HS-27A (cell line): ENCODE measurements around the gene GJB2.

Experiments used
- DNase-seq: peaks from one replicate; pipeline ENCODE4 v3.0.0-alpha.2; 2012; ENCODE audit warnings: low read depth, missing footprints

Gene GJB2

DNA sequence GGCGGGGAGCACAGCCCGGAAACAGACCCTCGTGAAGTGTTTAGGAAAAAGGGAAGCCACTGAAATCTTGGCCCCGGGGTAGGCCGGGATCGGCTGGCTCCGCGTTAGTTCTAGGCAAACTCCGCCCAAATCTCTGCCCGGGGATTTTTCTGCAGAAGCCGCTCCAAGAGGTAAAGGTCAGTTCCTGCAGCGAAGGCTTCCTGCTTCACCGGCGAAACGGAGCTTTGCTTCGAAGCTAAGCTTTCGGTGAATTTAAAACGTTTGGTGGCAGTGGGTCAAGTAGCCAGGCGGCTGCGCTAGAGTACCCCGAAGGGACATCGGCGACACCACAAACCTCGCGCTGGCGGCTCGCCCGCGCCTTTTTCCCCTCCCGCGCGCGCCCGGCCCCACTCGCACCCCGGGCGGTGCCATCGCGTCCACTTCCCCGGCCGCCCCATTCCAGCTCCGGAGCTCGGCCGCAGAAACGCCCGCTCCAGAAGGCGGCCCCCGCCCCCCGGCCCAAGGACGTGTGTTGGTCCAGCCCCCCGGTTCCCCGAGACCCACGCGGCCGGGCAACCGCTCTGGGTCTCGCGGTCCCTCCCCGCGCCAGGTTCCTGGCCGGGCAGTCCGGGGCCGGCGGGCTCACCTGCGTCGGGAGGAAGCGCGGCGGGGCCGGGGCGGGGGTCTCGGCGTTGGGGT lies 441 bp downstream of the GJB2 start:
- no peak for DNase-seq

DNA sequence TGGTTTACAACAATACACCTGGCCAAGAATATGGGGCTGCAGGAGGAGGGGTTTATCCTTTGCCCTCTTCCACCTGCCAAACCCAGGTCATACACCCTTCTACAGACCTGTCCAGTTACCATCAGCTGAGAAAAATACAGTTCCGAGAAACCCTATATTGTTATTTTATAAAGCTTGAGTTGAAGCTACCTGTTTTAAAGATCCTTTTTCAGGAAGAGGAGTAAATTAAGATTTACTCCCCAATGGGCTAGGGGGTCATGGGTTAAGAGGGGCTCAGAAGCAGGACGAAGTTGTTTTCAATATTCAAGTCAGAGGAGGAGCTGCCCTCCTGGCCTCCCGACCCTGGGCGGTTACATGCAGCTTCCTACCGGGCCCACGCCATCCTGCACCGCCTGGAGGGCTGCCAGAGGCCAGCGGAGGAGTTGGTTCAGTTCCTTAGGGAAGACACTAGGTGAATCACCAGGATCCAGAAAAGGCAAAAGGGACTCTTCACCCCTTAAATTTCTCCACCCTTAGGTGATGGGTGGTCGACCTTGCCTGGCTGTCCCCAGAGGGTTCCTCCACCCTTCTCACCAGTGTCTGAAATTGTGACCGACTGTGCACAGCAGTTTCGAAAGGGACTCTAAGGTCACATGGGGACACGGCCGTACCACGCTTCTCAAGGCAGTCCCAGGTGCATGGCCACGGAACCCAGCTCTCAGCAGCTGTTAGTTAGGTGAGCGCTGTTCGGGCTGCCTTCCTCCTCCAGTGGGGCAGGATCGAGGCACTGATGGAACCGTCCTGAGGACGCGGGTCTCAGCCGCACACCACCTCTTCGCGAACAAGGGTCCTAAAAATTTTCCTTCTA lies 1.2 kb downstream of the GJB2 start:
- no peak for DNase-seq

DNA sequence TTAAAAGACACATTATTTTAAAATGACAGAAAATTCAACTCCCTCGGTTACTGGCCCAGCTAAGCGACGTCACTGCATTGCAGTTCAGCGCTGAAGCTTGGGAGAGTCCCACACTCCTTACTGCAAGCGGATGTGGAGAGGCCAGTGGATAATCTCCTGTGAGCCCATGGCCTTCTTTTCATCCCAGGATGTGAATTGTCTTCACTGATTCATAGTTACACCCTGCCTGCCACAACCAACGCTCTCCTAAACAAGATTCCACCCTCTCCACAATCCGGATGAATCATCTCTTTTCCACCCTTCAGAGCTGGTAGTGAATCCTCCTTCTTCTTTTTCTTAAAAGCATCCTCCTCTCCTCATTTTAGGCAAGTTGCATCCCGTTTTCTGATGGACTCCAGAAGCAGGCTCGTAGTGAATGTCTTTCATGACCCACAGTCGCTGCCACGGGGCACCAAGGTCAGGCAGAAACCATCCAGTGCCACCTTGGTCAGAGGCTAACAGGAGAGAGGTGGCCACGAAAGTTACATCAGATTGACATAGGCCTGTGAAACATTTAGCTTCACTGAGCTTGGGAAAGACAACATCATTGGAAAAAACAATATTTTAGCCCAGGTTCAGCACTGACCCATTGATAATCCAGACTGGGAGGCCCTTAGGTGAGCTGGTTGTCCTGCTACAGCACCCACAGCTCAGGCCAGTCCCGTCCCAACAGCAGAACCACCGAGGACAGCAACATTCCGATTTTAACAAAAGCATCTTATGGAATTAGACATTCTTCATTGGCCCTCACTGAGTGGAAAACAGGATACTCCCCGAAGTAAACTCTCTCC lies 2.0 kb downstream of the GJB2 start:
- DNase-seq, result no peak

DNA sequence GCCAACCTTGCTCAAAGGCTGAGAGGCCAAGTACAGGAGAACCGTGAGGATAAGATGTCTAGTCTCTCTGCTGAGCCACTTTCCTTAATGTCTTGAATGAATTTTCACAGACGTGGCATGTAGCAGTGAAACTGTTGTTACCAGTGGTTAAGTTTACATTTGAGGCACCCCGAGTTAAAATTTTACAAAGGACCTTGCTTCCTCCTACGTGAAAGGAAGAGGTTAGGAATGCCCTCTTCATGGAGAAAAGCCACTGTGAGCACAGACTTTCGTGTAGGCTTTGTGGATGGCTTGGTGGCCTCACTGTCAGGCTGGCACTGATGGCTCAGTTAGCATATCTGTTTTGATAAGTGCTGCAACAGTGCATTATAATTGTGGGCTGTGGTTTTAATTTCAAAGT lies 2.7 kb downstream of the GJB2 start:
- DNase-seq, result no peak

DNA sequence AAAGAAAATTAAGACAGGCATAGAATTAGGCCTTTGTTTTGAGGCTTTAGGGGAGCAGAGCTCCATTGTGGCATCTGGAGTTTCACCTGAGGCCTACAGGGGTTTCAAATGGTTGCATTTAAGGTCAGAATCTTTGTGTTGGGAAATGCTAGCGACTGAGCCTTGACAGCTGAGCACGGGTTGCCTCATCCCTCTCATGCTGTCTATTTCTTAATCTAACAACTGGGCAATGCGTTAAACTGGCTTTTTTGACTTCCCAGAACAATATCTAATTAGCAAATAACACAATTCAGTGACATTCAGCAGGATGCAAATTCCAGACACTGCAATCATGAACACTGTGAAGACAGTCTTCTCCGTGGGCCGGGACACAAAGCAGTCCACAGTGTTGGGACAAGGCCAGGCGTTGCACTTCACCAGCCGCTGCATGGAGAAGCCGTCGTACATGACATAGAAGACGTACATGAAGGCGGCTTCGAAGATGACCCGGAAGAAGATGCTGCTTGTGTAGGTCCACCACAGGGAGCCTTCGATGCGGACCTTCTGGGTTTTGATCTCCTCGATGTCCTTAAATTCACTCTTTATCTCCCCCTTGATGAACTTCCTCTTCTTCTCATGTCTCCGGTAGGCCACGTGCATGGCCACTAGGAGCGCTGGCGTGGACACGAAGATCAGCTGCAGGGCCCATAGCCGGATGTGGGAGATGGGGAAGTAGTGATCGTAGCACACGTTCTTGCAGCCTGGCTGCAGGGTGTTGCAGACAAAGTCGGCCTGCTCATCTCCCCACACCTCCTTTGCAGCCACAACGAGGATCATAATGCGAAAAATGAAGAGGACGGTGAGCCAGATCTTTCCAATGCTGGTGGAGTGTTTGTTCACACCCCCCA lies 3.8 kb downstream of the GJB2 start:
- no peak for DNase-seq

DNA sequence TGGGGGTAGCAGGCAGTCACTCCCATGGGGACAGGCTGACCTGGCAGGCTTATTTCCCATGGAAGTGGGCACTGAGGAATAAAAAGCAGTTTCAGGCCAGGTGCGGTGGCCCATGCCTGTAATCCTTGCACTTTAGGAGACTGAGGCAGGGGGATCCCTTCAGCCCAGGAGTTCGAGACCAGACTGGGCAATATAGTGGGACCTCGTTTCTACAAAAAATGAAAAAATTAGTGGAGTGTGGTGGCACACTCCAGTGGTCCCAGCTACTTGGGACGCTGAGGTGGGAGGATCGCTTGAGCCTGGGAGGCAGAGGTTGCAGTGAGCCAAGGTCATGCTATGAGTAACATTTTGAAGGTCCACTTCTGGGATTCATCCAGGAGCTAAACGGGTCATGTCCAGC lies 6.0 kb downstream of the GJB2 start:
- DNase-seq, result no peak

DNA sequence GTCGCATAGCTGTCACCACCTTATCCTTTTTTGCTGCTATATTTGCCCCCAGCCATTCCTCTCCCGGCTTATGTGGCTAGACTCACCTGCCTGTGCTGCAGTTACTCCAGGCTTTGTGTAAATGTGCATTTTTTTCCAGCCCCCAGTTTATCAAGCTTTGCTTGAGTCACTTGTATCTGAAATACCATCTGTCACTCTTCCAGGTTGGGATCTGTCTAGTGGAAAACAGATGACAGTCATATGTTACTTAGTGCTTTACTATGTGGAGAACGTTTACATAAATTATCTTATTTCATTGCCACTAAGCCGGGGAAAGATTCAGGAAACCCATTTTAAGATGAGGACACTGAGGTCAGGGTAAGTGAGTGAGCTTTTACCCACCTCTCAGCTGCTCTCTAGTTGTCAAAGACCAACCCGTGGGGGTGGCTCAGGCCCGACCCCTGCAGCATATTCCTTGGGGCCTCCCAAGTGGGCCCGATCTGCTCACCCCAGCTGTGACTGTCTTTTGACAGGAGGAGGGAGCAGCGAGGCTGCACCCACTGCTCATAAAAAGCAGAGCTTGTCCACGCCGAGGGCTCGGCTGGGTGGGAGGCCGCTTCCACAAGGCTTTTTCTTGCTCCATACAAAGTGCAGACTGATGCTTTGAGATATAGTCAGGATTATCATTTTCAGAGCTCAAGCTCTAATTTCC lies 7.2 kb downstream of the GJB2 start:
- no peak for DNase-seq

DNA sequence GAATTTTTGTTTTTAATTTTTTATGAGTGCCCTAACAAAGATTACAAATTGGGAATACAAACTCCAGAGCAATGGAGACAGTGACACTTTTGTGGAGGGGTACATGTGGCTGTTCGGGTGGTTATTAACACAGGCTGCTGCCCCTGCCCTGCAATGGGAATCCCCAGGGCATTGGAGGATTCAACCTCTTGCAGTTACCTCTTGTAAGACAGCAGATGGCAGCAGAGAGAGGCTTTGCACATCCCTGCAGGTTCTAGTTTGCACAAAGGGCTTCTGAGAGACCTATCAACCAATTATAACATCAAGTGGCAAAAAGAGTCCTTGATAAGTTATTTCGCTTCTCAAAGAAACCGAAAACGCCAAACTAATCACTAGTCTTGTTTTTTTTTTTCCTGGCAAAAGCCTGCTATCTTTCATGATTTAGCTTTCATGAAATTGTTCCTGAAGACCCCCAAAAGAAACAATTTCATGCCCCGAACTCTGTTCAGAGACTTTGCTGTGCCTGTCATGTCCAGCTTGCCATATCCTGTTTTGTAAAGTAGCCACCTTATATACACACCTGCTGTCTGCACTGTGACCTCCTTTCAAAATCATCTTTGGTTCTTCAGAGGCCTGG lies 10.4 kb downstream of the GJB2 start:
- DNase-seq, result no peak

DNA sequence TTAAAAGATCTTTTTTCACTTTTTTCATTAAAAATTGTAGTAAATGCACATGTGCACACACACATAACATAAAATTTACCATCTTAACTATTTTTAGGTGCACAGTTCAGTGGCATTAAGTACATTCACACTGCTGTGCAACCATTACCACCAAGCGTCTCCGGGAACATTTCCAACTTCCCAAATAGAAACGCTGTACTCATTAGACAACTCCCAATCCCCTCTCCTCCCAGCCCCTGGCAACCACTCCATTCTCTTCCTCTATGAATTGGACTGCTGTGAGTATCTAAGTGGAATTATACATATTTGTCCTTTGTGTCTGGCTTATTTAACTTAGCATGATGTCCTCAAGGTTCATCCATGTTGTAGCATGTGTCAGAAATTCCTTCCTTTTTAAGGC lies 11.6 kb downstream of the GJB2 start:
- DNase-seq, result no peak

DNA sequence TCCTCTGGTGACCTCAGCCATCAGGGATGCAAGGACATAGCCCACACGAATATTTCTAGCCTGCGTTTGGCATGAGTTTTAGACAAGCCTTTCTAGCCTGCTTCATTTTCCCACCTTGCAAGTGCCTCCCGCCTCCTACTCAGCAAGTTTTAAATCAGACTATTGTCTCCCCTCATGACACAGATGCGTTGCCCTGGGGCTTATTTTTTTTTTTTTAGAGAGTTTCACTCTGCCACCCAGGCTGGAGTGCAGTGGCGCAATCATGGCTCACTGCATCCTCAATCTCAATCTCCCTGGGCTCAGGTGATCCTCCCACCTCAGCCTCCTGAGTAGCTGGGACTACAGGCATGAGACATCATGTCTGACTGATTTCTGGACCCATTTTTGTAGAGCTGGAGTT lies 14.6 kb downstream of the GJB2 start:
- no peak for DNase-seq

DNA sequence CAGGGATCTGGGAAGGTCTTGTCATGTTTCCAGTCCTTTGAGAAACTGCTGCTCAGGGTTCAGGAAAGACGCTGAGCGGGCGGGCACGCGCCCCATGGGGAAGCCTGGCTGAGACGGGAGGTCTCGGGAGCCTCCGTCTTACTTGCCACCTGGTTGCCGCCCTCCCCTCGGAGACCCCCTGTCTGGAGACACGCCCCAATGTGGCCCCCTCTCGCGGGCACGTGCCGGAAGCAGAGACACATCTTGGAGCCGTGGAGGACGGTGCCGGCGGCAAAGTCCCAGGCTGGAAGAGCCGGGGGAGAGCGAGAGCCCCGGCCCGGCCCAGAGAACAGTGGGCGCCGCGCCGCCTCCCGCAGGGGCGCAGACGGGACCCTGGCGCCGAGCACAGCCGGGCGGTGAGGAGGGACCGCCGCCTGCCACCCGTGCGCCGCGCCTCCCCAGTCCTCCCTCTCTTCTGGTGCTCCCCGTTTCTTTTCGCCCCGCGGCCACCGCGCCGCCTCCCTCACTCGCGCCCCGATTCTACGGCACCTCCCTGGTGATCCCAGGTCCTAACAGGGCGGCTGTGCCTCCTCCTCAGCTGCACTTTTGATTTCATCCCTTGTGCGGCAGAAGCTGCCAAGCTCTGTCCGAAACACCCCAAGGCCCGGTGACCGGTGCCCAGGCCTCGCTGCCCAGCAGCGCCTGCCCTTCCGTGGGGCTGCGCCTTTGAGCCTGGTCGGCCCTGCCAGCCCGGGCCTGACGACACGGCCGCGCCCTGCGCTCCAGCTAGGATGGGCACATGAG lies 15.5 kb downstream of the GJB2 start:
- no peak for DNase-seq

DNA sequence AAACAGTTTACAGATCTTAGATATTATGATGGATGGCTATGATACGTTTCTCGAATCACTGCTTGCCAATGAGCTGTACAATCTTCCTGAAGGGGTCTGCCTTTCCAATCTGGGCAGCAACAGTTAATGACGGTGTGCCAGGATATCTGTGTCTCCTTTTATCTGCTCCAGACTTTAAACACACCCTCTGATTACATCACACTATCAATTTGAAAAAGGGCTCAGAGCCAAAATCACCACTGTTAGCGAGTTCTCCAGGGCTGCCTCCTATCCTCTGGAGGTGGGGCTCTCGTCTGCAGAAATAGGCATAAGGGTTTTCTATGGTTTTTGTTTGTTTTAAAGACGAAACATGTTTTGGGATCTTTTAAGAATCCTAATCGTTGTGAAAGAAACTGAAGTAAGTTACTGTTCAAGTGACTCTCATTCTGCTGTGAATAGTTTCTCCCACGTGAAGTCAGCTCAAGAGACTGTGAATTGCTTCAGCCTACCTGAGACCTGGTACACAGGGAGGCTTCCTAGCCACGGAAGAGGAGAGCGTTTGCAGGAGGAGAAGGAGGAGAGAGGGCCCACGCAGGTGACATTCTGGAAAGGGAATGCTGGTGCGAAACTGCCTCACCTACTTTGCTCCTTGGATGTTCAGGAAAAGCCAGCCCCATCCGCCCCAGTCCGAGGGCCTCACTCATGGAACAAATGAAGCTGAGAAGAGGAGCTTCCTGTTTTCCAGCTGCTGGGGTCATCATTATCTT lies 16.7 kb downstream of the GJB2 start:
- DNase-seq, result no peak

DNA sequence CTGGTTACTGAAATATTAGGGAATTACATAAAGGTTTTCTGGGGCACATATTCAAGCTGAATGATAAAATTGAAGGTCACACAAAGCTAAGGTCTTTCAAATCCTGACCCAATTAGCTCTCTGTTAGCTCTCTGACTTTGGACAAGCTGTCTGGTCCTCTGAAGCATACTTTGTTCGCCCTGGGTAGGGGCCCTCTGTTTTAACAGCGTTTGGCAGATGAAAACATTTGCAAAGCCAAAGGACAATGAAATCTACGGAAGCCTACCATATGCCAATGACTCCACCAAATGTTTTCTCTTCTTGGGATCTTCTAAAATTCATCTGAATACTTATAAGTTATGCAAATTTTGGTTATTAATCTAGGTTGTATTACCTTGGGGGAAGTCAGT lies 17.3 kb downstream of the GJB2 start:
- no peak for DNase-seq

DNA sequence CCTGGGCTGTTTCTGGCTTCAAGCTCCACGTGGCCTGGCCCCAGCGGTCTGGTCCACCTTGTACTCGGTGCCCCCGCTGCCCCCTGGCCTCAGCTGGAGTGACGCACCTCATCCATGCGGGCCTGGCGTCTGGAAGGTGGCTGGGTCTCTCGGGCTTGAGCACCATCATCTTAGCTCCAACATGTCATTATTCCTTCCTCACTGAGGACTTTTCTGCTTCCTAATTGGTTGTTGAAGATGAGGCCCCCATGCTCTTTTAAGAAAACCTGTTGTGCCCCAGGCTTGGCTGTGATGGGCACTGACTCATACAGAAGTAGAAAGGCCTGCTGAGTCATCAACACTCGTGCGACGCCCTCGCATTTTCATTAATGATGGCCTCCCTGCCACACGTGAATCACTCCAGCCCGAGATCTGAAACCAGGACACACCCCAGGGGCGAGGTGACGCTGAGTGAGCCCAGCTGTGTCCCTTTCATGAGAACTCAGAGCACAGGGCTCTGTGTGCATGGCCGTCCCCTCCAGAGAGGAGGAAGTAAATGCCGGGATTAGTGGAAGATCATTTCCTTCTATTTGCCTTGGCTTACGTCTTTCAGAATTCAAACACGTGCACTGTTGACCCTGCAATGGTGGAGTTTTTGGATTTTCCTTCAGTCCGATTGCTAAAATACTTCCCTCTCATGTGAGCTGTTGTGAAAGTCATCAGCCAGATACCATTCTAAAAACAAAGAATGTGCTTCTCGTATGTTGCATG lies 17.9 kb downstream of the GJB2 start:
- DNase-seq, result peak; percentile 50

DNA sequence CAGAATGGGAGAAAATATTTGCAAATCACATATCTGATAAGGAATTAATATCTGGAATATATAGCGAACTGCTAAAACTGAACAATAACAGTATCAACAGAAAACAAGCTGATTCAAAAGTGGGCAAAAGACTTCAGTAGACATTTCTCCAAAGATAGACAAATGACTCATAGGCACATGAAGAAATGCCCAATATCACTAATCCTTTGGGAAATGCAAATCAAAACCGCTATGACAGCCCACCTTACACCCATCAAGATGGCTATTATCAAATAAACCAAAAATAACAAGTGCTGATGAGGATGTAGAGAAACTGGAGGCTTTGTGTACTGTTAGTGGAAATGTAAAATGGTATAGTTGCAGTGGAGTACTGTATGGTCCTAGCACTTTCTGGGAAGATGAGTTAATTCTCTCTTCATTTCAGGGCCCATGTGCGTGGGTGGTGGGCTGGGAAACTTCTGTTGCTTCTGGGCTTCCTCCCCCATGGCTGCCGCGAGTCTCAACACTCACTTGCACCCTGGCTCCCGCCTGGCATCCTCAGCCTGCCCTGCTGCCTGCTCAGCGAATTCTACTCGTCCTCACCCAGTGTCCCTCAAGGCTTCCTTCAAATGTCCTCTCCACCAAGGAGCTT lies 19.5 kb downstream of the GJB2 start:
- no peak for DNase-seq

DNA sequence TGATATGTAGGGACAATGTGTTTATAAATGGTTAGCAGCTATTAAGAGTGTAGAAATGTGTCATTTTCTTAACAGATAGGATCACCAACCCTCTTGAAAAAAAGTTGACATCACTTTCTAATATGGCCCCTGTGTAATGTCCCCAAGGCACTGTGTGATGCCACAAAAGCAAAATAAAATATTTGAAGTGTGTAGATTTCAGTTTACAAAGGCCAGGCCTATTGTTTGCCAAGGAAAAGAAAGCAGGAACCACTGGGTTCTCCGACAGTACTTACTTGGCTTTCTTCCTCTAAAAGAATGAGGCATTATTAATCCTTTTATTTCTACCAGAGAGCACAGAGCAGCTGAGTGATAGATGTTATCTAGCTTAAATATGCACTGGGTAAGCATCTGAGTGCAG lies 21.4 kb downstream of the GJB2 start:
- DNase-seq, result no peak

DNA sequence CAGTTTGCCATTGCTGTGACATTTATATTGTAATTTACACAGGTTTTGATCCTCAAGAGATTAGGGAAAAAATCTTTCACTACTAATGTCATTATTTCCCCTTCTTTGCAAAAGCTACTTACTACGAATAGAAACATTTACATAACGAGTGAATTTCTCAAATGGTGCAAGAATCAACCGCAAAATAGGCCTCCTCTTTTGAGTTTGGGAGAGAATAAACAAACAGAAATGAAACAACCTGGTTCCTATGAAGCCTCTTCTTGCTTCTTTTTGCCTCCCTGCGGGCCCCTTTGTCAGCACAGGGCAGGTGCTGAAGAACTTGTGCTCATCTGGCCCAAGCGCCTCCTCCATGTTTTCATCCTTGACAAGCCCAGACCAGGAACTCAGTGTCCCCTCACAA lies 21.8 kb downstream of the GJB2 start:
- no peak for DNase-seq

DNA sequence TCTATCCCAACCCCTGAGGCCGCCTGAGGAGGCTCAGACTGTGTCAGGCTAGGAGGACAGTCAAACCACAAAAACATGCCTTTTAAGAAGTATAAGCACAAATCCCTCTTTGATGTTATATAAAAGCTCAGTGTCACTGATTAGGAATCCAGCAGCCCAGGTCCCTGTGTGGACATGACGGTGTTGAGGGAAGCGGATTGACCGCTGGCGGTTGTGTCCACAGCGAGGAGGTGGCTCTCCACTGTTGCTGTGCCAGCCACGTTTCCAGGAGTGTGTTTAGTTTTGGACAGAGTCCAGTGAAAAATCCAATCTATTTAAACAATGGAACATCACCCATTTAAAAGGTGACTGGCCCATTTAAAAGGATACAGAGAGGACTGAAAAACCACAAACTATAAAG lies 24.3 kb downstream of the GJB2 start:
- no peak for DNase-seq
